ENCODE data around the gene HDLBP.

Gene HDLBP

DNA sequence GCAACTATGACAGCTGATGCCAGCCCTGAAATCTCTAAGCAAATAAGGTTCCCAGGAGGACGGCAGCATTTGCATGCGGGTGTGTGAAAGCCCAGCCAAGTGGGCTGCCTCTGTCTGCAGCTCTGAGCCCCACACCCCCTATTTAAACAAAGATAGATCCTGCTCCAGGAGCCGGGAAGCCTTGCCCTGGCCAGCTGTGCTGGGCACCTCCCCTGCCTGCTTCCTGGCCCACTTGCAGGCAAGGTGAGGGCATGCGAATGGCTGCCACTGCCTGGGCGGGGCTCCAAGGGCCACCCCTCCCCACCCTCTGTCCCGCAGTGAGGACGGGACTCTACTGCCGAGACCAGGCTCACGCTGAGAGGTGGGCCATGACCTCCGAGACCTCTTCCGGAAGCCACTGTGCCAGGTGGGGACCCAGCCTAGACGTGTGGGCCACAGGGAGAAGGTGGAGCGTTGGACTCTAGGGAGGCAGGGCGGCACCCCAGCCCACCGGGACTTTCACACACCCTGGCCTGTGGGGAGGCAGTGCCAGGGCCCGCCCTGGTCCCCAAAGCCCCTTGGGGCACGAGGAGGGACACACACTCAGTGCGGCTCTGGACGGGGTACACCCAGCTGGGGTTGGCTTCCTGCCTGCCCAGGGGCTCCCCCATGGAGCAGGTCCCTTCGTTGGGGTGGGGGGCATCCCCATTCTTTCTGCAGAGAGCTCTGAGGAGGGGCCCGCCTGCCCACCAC lies 126.9 kb downstream of the HDLBP start, which contains the start of gene ANO7:
ANO7 (plus strand) TSS at position 317 of the 732 bp plus-strand sequence. CDS start 1,387 bp downstream, outside the sequence.
- H3K36me3 ChIP-seq, result no peaks in the 10 kb centered on the region
- no peaks in the 10 kb centered on the region for H3K27me3 ChIP-seq
- no peaks in the 10 kb centered on the region for H3K4me1 ChIP-seq
- no peak for TF ChIP-seq CTCF (IDR thresholded peaks at IDR 0.05; ENCODE audit: low read depth, low read length)
- H3K4me3 ChIP-seq (ENCODE audit: low read depth, low read length), result no peak within 1 kb of the TSS
- no peak for DNase-seq
- no peaks in the 10 kb centered on the region for H3K9me3 ChIP-seq

DNA sequence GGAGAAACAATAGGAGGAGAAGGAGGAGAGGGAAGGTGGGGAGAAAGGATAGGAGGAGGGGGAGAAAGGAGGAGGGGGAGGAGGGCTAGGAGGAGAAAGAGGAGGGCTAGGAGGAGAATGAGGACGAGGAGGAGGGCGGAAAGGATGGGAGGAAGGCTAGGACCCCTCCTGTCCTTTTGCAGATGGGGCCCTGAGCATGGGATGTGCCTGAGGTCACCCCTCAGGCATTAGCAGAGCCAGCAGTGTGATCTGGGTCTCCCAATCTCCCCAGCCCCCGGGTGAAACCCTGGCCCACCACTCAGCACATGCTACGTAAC lies 127.6 kb downstream of the HDLBP start:
- no peak for DNase-seq
- Histone ChIP-seq H3K36me3 (peaks cover 2% of the 10 kb centered on the region; the same call in 1 of the 2 replicates), H3K4me3 (ENCODE audit: low read depth, low read length) (no peak overlapping the region), H3K27me3 (no peaks in the 10 kb centered on the region), H3K9me3 (no peaks in the 10 kb centered on the region), H3K4me1 (no peaks in the 10 kb centered on the region)
- no peak for TF ChIP-seq CTCF (IDR thresholded peaks at IDR 0.05; ENCODE audit: low read depth, low read length)

DNA sequence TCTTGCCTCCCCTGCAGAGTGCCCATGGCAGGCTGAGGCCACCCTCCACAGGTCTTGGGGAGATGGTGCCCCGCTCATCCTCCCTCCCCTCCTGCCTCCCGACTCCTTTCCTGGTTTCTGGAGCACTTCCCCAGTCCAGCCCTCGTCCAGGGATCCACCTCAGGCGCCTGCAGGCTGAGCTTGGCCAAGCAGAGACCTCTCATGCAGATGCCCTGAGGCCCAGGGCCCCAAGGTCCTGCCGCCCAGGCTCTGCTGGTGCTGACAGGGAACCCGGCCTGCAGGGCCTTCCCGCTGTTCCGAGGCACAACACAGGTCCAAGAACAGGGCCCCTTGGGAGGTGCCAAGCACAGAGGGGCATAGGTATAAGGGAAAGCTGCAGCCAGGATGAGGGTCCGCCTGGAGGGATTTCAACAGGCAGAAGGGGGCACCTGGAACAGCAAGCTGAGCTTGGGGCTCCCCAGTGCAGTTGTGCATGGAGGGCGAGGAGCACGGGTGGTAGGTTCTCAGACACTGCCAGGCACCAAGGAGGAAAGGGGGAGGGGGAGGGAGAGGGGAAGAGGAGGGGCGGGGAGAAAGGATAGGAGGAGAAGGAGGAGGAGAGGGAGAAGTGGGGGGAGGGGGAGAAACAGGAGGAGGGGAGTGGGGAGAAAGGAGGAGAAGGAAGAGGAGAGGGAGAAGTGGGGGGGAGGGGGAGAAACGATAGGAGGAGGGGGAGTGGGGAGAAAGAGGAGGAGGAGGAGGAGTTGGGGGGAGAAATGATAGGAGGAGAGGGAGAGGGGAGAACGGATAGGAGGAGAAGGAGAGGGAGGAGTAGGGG lies 128.2 kb downstream of the HDLBP start:
- no peaks in the 10 kb centered on the region for H3K4me1 ChIP-seq
- H3K27me3 ChIP-seq, result no peaks in the 10 kb centered on the region
- TF ChIP-seq CTCF (IDR thresholded peaks at IDR 0.05; ENCODE audit: low read depth, low read length), result no peak
- H3K36me3 ChIP-seq, result peaks cover 6% of the 10 kb centered on the region; the same call in 1 of the 2 replicates
- DNase-seq, result no peak
- no peaks in the 10 kb centered on the region for H3K9me3 ChIP-seq
- no peak overlapping the region for H3K4me3 ChIP-seq (ENCODE audit: low read depth, low read length)

- H3K9me3 ChIP-seq, result no peaks in the 10 kb centered on the region
- H3K36me3 ChIP-seq, result peaks cover 6% of the 10 kb centered on the region; the same call in 1 of the 2 replicates
- TF ChIP-seq CTCF (IDR thresholded peaks at IDR 0.05; ENCODE audit: low read depth, low read length), result no peak
- H3K4me1 ChIP-seq, result no peaks in the 10 kb centered on the region
- no peaks in the 10 kb centered on the region for H3K27me3 ChIP-seq
- no peak overlapping the region for H3K4me3 ChIP-seq (ENCODE audit: low read depth, low read length)
- no peak for DNase-seq
Measured at GRCh38 chr2:241185961-241186360, 129.5 kb downstream of the HDLBP start.

GRCh38 chr2:241184901-241185300 lies 130.6 kb downstream of the HDLBP start:
- H3K36me3 ChIP-seq, result peaks cover 6% of the 10 kb centered on the region; the same call in 1 of the 2 replicates
- no peak overlapping the region for H3K4me3 ChIP-seq (ENCODE audit: low read depth, low read length)
- H3K9me3 ChIP-seq, result no peaks in the 10 kb centered on the region
- H3K27me3 ChIP-seq, result no peaks in the 10 kb centered on the region
- no peak for DNase-seq
- H3K4me1 ChIP-seq, result no peaks in the 10 kb centered on the region
- no peak for TF ChIP-seq CTCF (IDR thresholded peaks at IDR 0.05; ENCODE audit: low read depth, low read length)

- Histone ChIP-seq H3K4me3 (ENCODE audit: low read depth, low read length) (no peak overlapping the region), H3K9me3 (no peaks in the 10 kb centered on the region), H3K27me3 (no peaks in the 10 kb centered on the region), H3K4me1 (no peaks in the 10 kb centered on the region), H3K36me3 (peaks cover 6% of the 10 kb centered on the region; the same call in 1 of the 2 replicates)
- DNase-seq, result no peak
- no peak for TF ChIP-seq CTCF (IDR thresholded peaks at IDR 0.05; ENCODE audit: low read depth, low read length)
Measured at GRCh38 chr2:241183221-241183620, 132.3 kb downstream of the HDLBP start.
